ENCODE measurements around the gene KCNJ8. TPM values are rescaled to one million over a fixed set of nuclear protein-coding genes. Genes with fewer than 3 reads are reported as not detected.

The KCNJ8 gene
- total and polyA plus RNA-seq, 10 of the 15 experiments (the other 5 are each of a cell fraction or from before 2014, with no cell fraction given) = not detected

DNA sequence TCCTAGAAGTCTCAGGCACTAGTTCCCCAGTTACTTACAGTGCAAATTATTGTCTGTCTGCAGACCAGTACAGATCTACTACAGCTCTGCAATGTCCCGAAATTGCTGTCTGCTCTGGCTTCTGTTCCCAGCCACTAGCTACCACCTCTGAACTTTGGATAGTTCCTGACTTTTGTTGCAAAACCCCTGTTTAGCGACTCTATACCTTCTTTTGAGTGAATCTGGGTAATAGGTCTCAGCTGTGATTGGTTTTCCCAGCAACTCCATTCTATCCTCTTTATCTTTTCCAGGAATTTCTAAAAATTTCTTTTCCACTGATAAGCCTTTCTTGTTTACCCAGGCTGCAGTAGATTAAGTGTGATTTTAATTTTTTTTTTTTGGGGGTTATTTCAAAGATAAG lies 16.8 kb downstream of the KCNJ8 start:
- ChIA-PET RAD21 (ENCODE audit: unreplicated experiment) (no interaction called here), POLR2A (no interaction called here), SMC1A (ENCODE audit: uncharacterized antibody, unreplicated experiment) (interaction anchor here (1.0 to 1.5 kb wide), 2 partner anchors 10 to 58 kb away, joined by 3 to 4 read pairs; no protein-coding TSS in a partner anchor), CTCF (interaction anchor here (0.9 kb wide), 1 partner anchor 61 kb away, joined by 4 read pairs; no protein-coding TSS in a partner anchor)
- no peak for DNase-seq (ENCODE audit: low read depth, low spot score)
- ATAC-seq = no peak
- Histone ChIP-seq H3K4me2 (ENCODE audit: control insufficient read depth, insufficient read depth) (no peak overlapping the region), H3K9me3 (replicated peaks; ENCODE audit: control insufficient read depth, insufficient read depth, low read length) (no peaks in the 10 kb centered on the region), H3K9ac (ENCODE audit: control insufficient read depth, insufficient read depth, low read length) (no peak overlapping the region), H4K20me1 (ENCODE audit: control insufficient read depth, insufficient read depth) (no peaks in the 10 kb centered on the region), H3K4me1 (ENCODE audit: control insufficient read depth, insufficient read depth, low read length) (no peaks in the 10 kb centered on the region), H3K36me3 (ENCODE audit: control insufficient read depth in 2 of 2, insufficient read depth in 2 of 2, low read length in 1 of 2) (no peaks in the 10 kb centered on the region), H3K27me3 (replicated peaks in 1 of 2; ENCODE audit: control insufficient read depth in 2 of 2, insufficient read depth in 2 of 2, low read length in 1 of 2) (no peaks in the 10 kb centered on the region), H3K79me2 (ENCODE audit: control insufficient read depth, insufficient read depth, low read length) (no peaks in the 10 kb centered on the region), H3K27ac (ENCODE audit: control insufficient read depth, insufficient read depth) (no peak overlapping the region), H2AFZ (ENCODE audit: control insufficient read depth, low read depth, low read length) (no peak overlapping the region), H3K4me3 (no peak overlapping the region)
- no TSS peak for BruUV-seq (replicated peaks)
- FAIRE-seq = no peak
- in situ Hi-C loops (cut with MboI) (no loop called here), intact Hi-C loops (cut with micrococcal nuclease; ENCODE audit: unreplicated experiment) (no loop called here)
- WGBS (ENCODE audit: insufficient coverage, insufficient replicate concordance, low lambda C conversion rate, missing lambda C conversion rate) = 18% methylated on average over 2 of the region's 2 CpGs
- no peak for TF ChIP-seq BRCA1 (IDR thresholded peaks at IDR 0.05; ENCODE audit: low read depth, low read length)
- TF ChIP-seq JUND (IDR thresholded peaks at IDR 0.05; ENCODE audit: low read depth, low read length) = no peak
- TF ChIP-seq USF2 (IDR thresholded peaks at IDR 0.05; ENCODE audit: borderline replicate concordance, low read depth, low read length) = no peak
- TF ChIP-seq, protein P1, sequence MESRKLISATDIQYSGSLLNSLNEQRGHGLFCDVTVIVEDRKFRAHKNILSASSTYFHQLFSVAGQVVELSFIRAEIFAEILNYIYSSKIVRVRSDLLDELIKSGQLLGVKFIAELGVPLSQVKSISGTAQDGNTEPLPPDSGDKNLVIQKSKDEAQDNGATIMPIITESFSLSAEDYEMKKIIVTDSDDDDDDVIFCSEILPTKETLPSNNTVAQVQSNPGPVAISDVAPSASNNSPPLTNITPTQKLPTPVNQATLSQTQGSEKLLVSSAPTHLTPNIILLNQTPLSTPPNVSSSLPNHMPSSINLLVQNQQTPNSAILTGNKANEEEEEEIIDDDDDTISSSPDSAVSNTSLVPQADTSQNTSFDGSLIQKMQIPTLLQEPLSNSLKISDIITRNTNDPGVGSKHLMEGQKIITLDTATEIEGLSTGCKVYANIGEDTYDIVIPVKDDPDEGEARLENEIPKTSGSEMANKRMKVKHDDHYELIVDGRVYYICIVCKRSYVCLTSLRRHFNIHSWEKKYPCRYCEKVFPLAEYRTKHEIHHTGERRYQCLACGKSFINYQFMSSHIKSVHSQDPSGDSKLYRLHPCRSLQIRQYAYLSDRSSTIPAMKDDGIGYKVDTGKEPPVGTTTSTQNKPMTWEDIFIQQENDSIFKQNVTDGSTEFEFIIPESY (IDR thresholded peaks at IDR 0.05) = no peak
- no peak for TF ChIP-seq NKRF (conservative IDR thresholded peaks at IDR 0.05)
- TF ChIP-seq ETV6 (conservative IDR thresholded peaks at IDR 0.05 in 1 of 2, IDR thresholded peaks at IDR 0.05 in 1 of 2; ENCODE audit: borderline replicate concordance in 1 of 2, low read depth in 1 of 2) = no peak
- no peak for TF ChIP-seq ZNF274 (IDR thresholded peaks at IDR 0.05; ENCODE audit: insufficient read depth, insufficient read length)
- TF ChIP-seq SMARCA5 (IDR thresholded peaks at IDR 0.05) = no peak
- no peak for TF ChIP-seq EGR1 (IDR thresholded peaks at IDR 0.05; ENCODE audit: borderline replicate concordance in 1 of 2, low read depth in 2 of 2, low read length in 2 of 2)
- no peak for TF ChIP-seq SIN3A (IDR thresholded peaks at IDR 0.05; ENCODE audit: low read depth, low read length)
- TF ChIP-seq BACH1 (IDR thresholded peaks at IDR 0.05; ENCODE audit: borderline replicate concordance) = no peak
- TF ChIP-seq MXI1 (IDR thresholded peaks at IDR 0.05; ENCODE audit: low read depth, low read length) = no peak
- no peak for TF ChIP-seq CBX3 (IDR thresholded peaks at IDR 0.05; ENCODE audit: borderline replicate concordance, low read depth)
